CD4-positive, alpha-beta T cell treated with Interleukin-17A for 4 hours (primary cell): ENCODE measurements around the gene NXN.
A peak's percentile ranks its signal among the peaks of the same experiment; 100 is the strongest.
"Not testable (repeated sequence)": the region's sequence is repeated elsewhere in the genome, so short reads cannot be mapped to it uniquely, and the experiment has no call there.

Source experiments
- DNase-seq: peaks from one replicate; pipeline ENCODE4 v3.0.0-alpha.2; 2020; ENCODE audit warnings: mixed read lengths

Gene NXN

GRCh38 chr17:915538-916201, 63.9 kb downstream of the NXN start:
- no peak for DNase-seq

GRCh38 chr17:914561-914960, 65.0 kb downstream of the NXN start:
- DNase-seq: no peak

- DNase-seq: no peak
Observed at GRCh38 chr17:913207-913606, 66.4 kb downstream of the NXN start.

DNA sequence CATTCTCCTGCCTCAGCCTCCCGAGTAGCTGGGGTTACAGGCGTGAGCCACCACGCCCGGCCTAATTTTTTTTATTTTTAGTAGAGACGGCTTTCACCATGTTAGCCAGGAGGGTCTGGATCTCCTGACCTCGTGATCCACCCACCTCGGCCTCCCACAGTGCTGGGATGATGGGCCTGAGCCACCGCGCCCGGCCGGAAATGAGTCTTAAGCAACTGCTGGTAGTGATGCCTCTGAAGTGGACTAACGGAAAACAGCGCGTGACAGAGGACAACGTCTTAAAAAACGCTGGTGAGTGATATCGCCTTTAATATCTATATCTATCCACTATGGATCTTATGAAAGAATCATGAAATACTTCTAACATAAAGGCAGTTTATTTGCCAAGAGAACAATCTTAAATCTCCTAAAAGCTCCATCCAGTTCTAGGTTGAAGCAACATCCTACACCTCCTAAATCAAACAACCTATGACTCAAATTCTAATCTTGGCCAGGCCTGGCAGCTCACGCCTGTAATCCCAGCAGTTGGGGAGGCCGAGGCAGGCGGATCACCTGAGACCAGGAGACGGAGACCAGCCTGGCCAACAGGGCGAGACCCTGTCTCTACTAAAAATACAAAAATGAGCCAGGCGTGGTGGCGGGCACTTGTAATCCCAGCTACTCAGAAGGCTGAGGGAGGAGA, 69.8 kb downstream of the NXN start:
- DNase-seq: no peak

GRCh38 chr17:907725-908124, 71.9 kb downstream of the NXN start:
- no peak for DNase-seq

DNA sequence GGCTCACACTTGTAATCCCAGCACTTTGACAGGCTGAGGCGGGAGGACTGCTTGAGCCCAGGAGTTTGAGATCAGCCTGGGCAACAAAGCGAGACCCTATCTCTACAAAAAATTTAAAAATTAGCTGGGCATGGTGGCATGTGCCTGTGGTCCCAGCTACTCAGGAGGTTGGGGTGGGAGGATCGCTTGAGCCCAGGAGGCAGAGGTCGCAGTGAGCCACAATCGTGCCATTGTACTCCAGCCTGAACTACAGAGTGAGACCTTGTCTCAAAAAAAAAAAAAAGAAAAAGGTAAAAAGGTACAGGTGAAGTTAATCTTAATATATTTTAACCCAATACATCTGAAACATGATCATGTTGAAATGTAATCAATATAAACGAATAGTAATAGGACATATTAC, 73.9 kb downstream of the NXN start:
- DNase-seq: not testable (repeated sequence)

GRCh38 chr17:903691-904481, 75.7 kb downstream of the NXN start:
- DNase-seq: no peak

- DNase-seq: no peak
Observed at GRCh38 chr17:902463-902862, 77.1 kb downstream of the NXN start.

DNA sequence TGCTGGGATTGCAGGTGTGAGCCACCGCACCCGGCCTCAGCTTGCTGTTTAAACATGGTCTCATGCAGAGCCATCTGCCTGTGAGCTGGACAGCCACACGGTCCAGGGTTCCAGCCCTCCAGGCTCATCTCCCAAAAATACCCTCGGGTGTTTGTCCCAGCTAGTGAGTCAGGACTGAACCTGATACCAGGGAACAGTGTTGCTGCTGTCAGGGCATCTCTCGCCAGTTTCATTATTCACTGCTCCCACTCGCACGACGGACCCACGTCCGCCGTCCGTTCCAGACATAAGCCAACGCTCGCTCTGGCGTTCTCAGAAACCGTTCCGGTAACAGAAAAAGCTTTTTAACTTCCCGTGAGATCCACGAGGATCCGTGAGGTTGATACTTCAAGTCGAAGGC, 77.6 kb downstream of the NXN start:
- no peak for DNase-seq

DNA sequence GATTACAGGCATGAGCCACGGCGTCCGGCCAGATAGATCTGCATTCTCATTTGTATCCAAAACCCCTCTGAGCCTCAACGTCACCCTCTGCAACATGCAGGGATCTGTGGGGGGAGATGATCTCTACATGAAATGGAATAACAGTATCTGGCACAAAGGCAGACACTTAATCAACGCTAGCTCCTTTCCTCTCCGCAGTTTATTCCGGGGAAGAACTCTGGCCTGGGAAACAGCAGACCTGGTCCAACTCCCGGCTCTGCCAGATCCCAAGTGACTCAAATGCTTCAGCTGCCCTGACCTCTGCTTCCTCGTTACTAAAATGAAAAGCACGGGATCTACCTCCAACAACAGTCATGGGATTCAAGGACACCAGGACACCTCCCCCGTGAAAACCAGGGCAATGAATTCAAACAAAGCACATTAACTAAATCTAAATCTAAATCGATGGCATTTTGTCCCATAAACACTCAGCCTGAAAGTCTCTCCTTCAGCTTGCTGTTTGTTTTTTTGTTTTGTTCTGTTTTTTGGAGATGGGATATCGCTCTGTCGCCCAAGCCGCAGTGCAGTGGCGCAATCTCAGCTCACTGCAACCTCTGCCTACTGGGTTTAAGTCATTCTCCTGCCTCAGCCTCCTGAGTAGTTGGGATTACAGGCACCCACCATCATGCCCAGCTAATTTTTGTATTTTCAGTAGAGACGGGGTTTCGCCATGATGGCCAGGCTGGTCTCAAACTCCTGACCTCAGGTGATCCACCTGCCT, 78.2 kb downstream of the NXN start:
- DNase-seq: no peak

GRCh38 chr17:900336-900934, 79.1 kb downstream of the NXN start:
- no peak for DNase-seq

DNA sequence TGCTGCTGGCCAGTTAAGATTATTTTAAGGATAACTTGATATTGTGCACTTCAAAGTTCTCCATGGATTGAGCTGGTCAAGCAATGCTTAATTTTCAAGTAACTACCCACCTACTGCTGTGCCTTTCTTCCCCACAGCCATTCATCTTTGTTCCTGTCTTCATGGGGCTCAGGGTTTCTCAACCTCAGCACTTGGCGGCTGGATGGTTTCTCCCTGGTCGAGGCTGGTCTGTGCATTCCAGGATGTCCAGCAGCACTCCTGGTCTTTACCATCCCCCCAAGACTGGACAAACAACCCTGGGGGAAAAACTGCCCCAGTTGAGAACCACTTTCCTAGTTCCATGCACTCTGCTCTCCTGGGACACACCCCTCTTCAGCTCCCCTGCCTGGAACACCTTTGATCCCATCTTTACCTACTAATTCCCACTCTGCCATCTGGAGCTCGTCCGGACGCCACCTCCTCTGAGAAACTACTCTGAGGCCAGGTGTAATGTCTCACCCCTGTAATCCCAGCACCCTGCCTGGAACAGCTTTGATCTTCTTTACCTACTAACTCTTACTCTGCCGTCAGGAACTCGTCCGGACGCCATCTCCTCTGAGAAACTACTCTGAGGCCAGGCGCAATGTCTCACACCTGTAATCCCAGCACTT, 81.5 kb downstream of the NXN start:
- DNase-seq: no peak

DNA sequence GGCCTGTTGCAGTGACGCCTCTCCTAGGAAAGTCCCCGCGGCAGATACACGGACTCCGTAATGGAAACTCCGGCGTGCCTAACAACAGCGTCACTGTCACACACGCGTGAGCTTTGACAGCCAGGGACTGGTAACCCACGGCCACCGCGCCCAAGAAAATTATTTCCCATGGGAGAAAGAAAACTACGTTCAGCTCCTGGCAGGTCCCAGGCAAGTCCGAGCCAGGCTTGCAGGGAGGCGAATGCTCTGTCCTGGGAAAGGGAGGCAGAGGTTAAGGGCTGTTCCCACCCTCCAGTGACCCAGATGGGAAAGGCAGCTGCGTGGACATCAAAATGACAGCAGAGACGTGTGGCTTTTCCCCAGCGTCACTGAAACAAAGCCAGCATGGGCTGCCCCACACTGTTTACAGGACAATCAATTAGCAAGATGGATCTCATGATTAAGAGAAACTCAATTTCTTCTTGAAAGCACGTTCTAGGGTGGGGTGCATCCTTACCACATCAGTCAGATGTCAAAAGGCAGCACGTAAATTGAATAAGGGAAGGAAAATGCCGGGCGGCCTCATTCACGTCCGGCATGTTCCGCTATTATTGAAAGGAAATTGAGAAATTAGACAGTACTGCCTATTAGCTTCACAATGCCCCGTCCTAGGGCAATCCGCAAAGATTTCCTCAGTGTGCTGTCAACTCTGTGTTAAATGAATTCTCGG, 82.5 kb downstream of the NXN start:
- no peak for DNase-seq

DNA sequence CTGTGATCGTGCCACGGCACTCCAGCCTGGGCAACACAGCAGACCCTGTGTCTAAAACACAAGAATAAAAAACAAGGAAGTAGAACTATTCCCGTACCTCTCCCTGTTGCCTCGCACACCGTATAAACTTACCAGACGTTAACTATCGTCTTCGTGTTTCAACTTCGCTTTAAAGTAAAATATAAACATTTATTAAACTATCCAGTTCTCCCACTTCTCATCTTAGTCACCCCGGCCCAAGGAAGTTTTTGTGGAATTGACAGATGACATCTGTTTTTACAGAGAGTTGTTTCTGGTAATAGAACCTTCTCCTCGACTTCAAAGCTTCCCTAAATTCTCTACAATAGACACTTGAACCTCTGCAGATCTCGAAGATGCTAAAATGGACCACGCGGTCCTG, 83.1 kb downstream of the NXN start:
- no peak for DNase-seq

DNA sequence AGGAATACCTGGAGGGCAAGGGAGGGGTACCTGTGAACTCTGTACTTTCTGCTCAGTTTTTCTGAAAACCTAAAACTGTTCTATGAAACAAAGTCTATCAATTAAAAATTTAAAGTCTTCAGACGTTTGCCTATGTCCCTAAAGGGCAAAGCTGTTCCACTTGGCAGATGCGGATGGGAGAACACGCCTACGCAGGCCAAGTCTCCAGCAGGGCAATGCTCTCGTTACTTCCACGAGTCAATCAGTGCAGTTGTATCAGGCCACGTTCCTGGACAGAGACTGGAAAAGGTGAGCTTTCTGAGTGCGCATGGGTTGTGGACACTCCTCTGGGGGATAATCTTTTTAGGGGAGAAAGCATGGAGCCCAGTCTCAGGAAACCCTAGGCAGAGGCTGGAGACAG, 86.6 kb downstream of the NXN start:
- DNase-seq: no peak

DNA sequence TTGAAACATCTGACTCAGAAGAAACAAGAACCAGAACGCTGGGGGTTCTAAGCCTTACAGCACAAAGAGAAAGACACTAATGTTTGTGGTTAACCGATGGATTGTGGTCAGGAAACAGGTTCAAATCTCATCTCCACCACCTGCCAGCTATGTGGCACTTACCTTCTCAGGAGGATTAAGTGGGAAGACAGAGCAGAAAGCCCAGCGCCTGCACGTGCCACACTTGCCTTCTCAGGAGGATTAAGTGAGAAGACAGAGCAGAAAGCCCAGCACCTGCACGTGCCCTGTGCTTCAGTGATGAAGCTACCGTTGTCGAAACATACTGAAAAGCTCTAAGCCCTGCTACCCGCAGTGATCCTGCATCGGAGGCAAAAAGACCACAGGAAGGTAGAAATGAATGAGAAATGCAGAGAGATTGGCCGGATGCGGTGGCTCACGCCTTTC, 90.6 kb downstream of the NXN start:
- peak; percentile 3 for DNase-seq

DNA sequence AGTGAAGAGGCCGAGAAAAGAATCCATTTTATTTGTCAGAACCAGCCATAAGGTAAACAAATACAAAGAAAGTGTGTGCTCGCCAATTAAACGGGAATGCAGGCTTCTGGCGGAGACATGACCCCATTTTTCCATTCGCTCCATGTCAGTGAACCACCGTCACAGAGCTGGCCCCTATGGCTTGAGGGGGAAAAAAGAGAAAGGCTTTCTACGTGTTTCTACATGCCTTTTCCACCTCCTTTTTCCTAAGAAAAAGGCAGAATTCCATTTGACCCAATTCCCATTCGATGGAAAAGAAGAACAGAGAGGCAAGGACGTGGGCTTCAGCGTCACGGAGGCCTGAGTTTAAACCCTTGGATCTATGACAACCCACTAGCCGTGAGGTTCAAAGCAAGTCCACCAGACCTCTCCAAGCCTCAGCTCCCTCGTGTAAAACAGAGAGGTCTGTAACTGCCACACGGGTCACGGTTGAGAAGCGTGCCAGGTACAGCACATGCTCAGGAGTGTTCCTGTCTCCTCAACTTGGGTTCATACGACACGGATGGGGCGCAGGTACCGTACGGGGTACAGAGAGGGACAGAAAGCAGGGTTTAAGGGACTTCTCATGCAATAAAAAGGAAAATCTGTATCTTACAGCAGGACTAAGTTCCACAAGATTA, 91.9 kb downstream of the NXN start:
- DNase-seq: no peak

DNA sequence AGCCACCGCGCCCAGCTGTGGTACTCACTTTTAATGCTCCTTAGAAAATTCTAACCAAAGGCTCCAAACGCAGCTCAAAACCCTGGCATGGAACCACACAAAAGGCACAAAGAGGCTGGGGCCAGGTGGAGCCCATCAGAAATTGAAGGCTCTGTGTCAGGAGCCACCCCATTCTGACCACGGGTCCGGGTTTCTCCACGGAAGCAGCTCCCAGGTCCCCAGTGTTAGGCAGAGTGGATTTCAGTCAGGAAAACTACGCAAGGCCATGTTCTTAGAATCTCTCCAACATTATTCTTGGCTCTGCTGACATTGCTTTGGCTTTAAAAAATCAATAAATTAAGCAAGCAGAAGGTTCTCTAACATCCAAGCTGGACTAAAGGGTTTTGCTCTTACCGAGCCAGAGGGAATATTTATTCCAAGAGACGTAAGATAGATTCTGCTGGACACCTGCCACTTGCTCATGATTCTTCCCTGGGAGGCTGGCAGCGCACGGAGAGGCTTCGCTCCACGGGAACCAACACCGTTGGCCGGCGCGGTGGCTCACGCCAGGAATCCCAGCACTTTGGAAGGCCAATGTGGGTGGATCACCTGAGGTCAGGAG, 93.5 kb downstream of the NXN start:
- DNase-seq: no peak

DNA sequence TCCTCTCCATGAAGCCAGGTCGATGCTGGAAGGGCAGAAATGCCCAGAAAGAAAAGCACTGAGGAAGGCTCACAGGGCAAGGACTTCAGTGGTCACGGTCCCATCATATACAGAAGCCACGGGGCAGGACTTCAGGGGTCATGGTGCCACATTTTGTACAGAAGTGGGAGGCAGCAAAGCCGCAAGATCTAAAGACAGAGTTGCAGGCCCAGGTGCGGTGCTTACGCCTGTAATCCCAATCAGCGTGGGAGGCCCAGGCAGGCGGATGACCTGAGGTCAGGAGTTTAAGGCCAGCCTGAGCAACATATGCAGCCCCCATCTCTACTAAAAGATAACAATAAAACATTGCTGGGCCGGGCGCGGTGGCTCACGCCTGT, 96.0 kb downstream of the NXN start:
- no peak for DNase-seq

GRCh38 chr17:882827-883585, 96.6 kb downstream of the NXN start:
- no peak for DNase-seq
